ENCODE measurements around the gene ZNF273.
"Not testable (repeated sequence)": the region's sequence is repeated elsewhere in the genome, so short reads cannot be mapped to it uniquely, and the experiment has no call there.

ZNF273 gene

DNA sequence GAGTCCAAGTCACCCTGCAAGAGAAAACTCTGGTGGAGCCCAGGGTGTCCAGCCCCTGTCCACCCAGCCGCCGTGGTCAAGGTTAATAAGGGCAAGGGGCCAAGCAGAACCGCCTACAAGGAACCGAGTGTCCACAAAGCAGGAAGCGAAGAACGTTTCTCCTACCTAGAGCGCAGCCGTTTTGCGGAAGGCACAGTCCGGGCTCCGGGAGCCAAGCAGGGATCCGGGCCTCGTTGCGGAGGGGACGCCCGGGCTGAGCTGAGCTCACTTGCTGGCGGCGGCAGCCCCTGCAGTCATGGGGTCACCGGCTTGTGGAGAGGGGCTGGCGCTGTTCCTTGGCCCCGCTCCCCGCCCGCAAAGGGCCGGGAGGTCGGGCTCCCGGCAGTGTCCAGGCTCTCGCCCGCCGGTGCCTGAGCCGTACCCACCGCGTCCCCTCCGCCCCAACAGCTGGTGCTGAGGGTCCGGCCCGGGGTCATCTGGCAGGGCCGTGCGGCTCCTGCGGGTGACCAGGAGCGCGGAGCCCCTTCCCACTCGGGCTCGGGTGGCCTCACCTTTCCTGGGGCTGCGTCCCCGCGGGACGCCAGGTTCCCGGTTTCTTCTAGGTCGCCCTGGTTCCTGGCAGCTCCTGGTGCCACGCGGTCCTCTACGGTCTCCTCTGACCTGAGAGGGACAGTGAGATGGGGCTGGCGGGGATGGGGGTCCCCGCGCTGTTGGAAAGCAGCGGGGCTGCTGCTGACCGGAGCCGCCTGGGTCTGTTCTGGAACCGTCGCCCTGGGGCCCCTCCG lies 14.0 kb upstream of the ZNF273 start:
- no peak for DNase-seq (ENCODE audit: extremely low read depth in 1 of 2, low read depth in 1 of 2)

DNA sequence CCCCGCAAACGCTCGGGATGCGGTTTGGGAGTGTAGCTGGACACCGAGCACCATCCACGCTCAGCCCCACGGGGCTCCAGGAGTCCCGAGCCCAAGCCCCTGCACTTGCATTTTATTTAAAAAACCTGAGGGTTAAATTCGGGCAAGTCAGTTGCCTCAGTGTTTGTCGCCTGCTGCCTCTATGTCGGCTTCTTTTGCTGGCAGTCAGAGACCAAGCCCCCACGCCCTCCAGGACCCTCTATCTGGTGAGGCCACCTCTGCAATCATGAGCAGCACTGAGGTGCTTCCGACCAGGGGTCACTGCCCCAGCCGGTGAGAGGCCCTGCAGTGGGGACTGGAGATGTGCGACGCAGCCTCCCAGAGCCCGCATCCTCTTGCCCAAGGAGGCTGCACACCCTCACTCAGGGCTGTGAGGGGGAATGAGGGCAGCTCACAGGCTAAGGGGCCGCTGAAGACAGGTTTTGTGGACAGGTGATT lies 13.3 kb upstream of the ZNF273 start:
- DNase-seq (ENCODE audit: extremely low read depth in 1 of 2, low read depth in 1 of 2), result no peak

DNA sequence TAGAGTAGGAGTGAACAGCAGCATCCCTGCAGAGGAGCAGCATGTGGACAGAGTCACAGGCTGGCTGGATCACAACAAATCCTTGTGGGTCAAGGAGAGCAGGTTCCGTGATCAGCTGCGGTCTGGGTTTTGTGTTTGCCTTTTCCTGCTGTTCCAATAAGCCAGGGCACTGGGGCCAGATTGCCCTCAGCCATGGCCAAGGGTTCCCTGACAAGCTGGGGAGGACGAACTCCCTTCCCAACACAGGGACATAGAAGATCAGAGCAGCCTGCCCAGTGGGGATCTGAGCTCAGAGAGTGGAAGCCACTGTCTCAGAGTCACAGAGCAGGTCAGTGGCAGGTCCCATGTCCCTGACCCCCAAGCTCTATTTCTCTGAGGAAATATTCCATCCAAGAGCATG lies 12.8 kb upstream of the ZNF273 start:
- not testable (repeated sequence) for DNase-seq (ENCODE audit: extremely low read depth in 1 of 2, low read depth in 1 of 2)

DNA sequence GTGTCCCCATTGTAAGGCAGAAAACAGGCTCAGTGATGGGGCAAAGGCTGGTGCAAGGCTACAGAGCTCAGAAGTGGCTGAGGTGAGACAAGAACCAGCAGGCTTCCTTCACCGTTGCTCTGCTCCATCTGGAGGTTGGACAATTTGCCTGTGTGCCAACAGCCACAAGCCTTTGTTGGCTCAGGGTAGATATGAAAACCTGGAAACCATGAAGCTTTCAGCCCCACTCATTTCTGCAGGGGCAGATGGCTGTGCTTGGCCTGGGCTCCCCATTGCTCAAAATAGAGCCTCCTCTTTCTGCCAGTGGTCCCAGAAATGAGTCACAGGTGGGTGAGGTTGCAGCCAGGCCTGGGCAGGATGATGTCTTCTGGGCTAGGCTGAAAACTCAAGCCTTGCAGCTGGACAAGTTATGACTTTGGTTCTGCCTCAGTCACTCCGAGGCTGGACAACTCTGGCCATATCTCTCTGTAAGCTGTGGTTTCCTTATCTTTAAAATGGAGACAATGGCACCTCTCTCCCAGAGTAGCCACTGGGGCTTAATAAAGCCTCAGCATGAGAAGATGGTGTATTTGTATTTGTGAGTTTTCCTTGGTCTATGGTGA lies 12.2 kb upstream of the ZNF273 start:
- no peak for DNase-seq (ENCODE audit: extremely low read depth in 1 of 2, low read depth in 1 of 2)

DNA sequence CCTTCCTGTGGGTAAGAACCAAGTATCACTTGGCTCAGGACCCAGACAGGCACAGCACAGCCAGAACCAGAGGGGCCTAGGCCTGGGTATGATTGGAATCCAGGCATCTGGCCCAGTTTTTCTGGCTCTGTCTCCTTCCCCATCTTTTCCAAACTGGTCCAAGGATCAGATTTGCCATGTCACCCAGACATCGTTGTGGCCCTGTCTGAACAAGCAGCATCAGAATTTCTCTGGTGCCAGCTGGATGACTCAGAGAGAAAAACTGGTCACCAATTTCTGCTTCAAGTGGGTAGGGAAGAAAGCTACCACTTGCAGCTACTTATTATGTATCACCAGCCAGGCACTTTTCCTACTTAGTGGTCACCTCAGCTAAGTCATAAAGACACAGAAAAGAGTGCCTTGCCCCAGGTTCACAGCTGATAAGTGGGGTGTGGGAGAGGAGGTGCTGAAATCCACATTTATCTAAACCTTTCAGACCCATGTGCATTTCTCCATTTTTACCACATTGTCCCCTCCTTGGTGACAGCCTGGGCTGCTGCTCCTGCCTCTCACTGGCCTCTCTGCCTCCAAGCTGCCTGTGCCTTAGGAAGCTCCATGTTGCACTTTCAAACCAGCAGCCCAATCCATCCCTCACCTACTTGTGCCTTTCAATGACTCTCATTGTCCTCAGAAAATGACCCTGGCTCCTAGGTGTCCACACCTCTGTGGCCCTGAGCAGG lies 11.6 kb upstream of the ZNF273 start:
- not testable (repeated sequence) for DNase-seq (ENCODE audit: extremely low read depth in 1 of 2, low read depth in 1 of 2)

DNA sequence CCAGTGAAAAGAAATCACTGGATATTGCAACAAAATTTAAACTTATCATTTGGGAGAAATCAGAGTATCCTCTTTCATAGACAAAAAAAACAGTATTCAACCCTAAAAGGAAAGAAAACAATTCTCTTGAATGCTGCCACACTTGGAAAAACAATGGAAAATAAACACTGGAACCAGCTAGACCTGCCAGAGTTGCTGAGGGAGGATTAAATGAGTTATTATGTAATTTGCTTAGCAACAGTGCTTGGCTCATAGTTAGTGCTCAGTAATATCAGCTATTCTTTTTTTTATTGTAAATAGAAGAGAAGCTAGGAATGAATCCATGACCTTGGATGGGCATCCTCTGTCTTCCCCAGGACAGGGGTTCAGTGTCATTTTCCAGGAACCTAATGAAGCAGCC lies 11.0 kb upstream of the ZNF273 start:
- DNase-seq (ENCODE audit: extremely low read depth in 1 of 2, low read depth in 1 of 2), result no peak

DNA sequence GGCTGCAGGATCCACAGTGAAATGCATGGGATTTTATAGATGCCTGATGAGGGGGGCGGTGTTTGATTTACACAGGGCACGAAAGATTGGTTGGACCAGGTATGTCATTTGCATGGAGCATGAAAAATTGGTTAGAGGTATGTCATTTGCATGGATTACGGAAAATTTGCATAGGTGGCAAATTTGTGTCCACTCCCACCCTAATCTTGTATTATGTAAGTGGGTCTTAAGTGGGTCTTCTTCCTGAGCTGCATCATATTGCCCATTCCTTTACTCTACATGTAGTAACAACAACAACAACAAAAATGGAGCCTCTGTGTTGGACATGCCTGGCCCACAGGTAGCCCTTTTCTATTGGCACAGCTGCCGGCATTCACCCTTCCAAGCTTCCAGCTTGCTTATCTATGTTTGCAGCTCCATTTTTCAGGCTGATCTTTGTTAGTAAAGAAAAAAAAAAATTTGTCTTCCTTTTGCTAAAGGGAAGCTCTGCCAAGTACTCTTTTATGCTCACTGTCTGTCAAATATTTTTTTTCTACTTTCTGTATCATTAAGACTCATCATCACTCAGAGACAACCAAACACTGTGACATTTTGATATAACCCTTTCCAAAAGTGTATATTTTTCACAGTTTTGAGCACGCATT lies 10.3 kb upstream of the ZNF273 start:
- no peak for DNase-seq (ENCODE audit: extremely low read depth in 1 of 2, low read depth in 1 of 2)

DNA sequence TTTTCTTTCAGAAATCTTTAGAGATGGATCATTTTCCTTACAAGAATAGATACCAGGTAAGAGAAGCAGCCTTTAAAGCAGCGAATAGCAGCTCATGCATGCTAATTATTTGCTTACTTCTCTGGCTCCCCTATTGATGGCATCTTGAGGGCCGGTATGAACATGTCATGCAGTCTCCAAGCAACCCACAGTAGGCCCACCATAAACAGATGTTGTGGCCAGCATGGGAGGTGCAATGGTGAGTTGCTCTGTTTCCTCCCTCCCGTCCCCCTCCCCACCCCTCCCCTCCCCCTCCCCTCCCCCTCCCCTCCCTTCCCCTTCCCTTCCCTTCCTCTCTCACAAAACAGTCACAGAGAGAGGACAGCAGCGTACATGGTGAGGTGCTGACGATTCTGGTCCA lies 9.7 kb upstream of the ZNF273 start:
- DNase-seq (ENCODE audit: extremely low read depth in 1 of 2, low read depth in 1 of 2), result no peak

DNA sequence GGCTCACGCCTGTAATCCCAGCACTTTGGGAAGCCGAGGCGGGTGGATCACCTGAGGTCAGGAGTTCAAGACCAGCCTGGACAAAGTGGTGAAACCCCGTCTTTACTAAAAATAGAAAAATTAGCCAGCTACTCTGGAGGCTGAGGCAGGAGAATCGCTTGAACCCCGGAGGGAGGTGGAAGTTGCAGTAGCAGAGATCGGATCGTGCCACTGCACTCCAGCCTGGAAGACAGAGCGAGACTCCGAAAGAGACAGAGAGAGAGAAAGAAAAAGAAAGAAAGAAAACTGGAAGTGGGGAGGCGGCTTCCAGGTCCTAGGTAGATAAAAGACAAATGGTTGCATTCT lies 640 bp upstream of the ZNF273 start:
- not testable (repeated sequence) for DNase-seq (ENCODE audit: extremely low read depth in 1 of 2, low read depth in 1 of 2)

DNA sequence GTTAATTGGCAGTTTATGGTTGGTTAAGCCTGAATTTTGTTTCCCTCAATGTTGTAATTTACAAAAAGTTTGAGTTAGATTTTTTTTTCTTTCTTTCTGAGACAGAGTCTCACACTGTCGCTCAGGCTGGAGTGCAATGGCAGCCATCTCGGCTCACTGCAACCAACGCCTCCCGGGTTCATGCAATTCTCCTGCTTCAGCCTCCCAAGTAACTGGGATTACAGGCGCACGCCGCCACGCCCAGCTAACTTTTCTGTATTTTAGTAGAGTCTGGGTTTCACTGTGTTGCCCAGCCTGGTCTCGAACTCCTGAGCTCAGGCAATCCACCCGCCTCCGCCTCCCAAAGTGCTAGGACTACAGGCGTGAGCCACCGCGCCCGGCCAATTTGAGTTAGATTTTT lies 935 bp downstream of the ZNF273 start:
- DNase-seq (ENCODE audit: extremely low read depth in 1 of 2, low read depth in 1 of 2), result no peak

DNA sequence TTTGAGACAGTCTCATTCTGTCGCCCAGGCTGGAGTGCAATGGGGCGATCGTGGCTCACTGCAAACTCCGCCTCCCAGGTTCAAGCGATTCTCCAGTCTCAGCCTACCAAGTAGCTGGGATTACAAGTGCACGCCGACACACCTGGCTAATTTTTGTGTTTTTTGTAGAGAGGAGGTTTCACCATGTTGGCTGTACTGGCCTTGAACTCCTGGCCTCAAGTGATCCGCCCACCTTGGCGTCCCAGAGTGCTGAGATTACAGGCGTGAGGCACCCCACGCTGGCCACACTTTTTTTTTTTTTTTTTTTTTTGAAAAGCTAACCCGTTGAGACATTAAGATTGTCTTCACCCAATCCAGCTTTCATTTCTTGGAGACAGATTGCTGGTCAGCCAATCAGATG lies 2.1 kb downstream of the ZNF273 start:
- DNase-seq (ENCODE audit: extremely low read depth in 1 of 2, low read depth in 1 of 2), result no peak

DNA sequence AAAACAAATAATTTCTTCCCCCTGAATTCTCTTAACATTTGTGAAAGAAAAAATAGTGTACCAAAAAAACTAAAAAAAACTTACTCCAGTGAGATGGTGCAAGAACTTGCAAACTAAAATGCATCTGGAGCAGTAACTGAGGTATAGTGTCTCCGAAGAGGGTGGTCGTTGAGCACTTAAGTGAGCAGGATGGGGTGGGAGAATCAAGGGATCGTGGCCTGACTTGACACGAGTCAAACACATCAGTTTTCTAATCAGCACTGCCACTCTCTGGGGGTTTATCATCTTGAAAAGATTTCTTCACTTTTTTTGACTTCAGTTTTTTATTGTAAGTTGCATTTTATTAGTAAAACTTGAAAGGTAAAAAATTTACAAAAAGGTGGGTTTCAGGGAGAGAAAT lies 2.5 kb downstream of the ZNF273 start:
- no peak for DNase-seq (ENCODE audit: extremely low read depth in 1 of 2, low read depth in 1 of 2)

DNA sequence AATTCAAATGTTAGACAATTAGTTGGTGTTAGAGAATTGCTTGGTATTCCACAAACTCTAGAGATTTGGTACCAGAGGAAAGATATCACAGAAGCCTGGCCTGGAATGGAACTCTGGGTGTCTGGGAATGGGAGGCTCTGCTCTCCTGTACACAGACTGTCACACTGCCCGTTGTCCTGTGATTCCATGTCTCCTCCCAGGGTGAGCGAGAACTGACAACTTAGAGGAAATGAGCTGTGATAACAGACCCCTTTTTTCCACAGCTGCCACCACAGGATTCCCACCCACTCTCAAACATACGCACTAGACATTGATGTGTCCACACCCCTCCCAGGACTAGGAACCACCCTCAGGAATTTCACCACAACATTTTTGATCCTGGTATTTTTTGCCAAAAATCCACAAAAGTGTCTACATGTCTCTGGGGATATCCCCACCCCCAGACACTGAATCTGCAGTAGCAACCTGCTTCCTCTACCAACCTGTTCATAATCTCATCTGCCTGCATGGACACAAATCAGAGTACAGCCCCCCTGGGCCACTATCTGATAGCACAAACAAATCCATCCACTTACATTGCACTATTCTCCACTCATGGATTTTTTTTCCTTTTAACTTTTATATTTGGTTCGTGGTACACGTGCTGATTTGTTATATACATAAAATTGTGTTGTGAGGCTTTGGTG lies 4.7 kb downstream of the ZNF273 start:
- DNase-seq (ENCODE audit: extremely low read depth in 1 of 2, low read depth in 1 of 2), result no peak

DNA sequence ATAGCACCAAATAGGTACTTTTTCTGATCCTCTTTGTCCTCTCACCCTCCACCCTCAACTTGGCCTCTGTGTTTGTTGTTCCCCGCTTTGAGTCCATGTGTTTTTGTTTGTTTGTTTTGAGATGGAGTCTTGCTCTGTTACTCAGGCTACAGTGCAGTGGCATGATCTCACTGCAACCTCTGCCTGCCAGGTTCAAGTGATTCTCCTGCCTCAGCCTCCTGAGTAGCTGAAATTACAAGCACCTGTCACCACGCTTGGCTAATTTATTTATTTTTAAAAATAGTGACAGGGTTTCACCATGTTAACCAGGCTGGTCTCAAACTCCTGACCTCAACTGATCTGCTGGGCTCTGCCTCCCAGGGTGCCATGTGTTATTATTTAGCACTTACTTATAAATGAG lies 5.3 kb downstream of the ZNF273 start:
- DNase-seq (ENCODE audit: extremely low read depth in 1 of 2, low read depth in 1 of 2), result no peak

DNA sequence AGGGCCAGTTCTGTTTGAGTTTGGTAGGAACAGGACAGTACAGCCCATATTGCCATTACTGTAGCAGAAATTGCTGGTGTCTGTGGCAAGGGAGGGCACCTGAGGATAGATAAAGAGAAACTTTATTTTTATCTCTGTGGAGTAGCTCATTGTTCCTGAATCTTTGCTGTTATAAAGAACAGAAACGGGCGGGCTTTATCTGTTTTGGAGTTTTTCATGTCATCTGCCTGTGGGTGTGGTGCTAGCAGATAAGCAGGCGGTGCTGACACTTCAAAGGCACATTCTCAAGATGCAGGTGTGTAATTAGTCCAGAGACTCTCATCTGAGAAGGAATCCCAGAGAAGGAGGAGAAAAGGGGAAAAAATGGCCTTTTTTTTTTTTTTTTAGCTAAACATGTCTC lies 11.5 kb downstream of the ZNF273 start:
- DNase-seq (ENCODE audit: extremely low read depth in 1 of 2, low read depth in 1 of 2), result no peak

DNA sequence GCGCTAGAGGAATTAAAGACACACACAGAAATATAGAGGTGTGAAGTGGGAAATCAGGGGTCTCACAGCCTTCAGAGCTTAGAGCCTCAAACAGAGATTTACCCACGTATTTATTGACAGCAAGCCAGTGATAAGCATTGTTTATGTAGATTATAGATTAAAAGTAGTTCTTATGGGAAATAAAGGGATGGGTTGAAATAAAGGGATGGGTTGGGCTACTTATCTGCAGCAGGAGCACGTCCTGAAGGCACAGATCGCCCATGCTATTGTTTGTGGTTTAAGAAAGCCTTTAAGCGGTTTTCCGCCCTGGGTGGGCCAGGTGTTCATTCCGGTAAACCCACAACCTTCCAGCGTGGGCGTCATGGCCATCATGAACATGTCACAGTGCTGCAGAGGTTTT lies 12.2 kb downstream of the ZNF273 start:
- not testable (repeated sequence) for DNase-seq (ENCODE audit: extremely low read depth in 1 of 2, low read depth in 1 of 2)

DNA sequence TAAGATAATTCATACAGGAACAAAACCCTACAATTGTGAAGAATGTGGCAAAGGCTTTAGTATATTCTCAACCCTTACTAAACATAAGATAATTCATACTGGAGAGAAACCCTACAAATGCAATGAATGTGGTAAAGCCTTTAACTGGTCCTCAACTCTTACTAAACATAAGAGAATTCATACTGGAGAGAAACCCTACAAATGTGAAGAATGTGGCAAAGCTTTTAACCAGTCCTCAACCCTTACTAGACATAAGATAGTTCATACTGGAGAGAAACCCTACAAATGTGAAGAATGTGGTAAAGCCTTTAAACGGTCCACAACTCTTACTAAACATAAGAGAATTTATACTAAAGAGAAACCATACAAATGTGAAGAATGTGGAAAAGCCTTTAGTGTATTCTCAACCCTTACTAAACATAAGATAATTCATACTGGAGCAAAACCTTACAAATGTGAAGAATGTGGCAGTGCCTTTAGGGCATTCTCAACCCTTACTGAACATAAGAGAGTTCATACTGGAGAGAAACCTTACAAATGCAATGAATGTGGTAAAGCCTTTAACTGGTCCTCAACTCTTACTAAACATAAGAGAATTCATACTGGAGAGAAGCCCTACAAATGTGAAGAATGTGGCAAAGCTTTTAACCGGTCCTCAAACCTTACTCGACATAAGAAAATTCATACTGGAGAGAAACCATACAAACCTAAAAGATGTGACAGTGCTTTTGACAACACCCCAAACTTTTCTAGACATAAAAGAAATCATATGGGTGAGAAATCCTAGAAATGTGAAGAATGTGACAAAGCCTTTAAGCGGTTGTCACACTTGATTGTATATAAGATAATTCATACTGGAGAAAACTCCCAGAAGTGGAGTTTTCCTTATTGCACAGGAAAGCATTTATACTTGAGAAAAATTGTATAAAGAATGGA lies 25.4 kb downstream of the ZNF273 start:
- DNase-seq (ENCODE audit: extremely low read depth in 1 of 2, low read depth in 1 of 2), result not testable (repeated sequence)

DNA sequence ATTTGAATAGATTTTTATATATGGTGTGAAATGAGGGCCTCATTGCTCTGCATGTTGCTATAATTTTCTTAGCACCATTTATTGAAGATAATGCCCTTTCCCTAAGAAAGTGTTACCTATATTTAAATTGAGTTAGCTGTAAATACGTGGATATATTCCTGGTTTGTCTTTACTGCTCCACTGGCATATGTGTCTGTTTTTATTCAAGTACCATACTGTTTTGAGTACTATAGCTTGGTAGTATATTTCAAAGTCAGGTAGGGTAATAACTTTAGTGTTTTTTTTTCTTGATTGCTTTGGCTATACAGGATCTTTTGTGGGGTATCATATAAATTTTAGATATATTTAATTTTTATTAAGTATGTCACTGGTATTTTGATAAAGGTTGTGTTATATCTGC lies 31.4 kb downstream of the ZNF273 start:
- no peak for DNase-seq (ENCODE audit: extremely low read depth in 1 of 2, low read depth in 1 of 2)

DNA sequence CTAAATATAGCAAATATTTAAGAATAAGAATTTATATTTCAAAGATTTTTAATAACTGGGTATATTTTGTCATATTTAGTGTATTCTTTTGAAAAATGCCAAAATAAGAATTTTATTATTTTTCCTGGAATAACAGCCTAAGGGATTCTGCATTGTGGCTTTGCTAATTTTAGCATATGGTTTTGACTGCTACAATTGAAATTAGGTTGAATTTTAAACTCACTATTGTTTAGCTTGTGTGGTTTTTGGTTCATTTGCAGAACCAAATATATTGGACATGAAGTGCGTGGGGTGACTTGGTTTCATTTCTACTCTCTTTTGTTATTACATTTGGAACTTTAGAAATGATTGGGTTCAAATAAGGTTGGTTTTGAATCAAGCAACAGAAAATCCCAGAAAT lies 35.5 kb downstream of the ZNF273 start:
- DNase-seq (ENCODE audit: extremely low read depth in 1 of 2, low read depth in 1 of 2), result no peak

DNA sequence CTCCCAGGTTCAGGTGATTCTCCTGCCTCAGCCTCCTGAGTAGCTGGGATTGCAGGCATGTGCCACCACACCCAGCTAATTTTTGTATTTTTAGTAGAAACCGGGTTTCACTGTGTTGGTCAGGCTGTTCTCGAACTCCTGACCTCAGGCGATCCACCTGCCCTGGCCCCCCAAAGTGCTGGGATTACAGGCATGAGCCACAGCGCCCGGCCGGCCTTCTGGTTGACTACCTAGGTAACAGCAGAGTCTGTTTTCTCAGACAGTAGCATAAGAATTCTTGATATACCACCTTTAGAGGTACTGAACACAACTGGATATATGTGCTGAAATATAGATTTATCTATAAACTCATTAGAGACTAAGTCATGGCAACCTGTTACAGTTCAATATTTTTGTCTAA lies 36.9 kb downstream of the ZNF273 start:
- not testable (repeated sequence) for DNase-seq (ENCODE audit: extremely low read depth in 1 of 2, low read depth in 1 of 2)
